Ascending aorta (tissue), 2 donors: Measurements from ENCODE around the gene ADA. TPM values are rescaled to one million over a fixed set of nuclear protein-coding genes. Genes with fewer than 3 reads are reported as not detected.

Source experiments
- DNase-seq, 2 donors: peaks; one replicate each; pipeline ENCODE4 v3.0.0-alpha.2; 2019; ENCODE audit warnings: low spot score in 2 of 2
- H3K27ac ChIP-seq, 2 donors: fragments of 200-600 bp; sonication (generic); one replicate each; pipeline ENCODE4 v1.5.1; 2016 to 2017; ENCODE audit warnings: mild to moderate bottlenecking in 1 of 2
- H3K27me3 ChIP-seq: fragments of 200-600 bp; sonication (generic); one replicate; pipeline ENCODE4 v1.5.1; 2017
- H3K36me3 ChIP-seq, 2 donors: fragments of 200-600 bp; sonication (generic); one replicate each; pipeline ENCODE4 v1.5.1; 2016
- H3K4me1 ChIP-seq, 2 donors: fragments of 200-600 bp; sonication (generic); one replicate each; pipeline ENCODE4 v1.5.1; 2016 to 2017; ENCODE audit warnings: mild to moderate bottlenecking in 1 of 2
- H3K4me3 ChIP-seq, 2 donors: fragments of 200-600 bp; sonication (generic); one replicate each; pipeline ENCODE4 v1.5.1; 2016 to 2017; ENCODE audit warnings: mild to moderate bottlenecking in 1 of 2
- H3K9me3 ChIP-seq, 2 donors: fragments of 200-600 bp; sonication (generic); one replicate each; pipeline ENCODE4 v1.5.1; 2016
- CTCF ChIP-seq, 3 experiments: fragments of 200-600 bp in 2 of 3; fragments of 450-650 bp in 1 of 3; sonication (generic) in 2 of 3; IDR thresholded peaks; one replicate each; pipeline ENCODE4 v1.5.1; 2016 to 2019; ENCODE audit warnings: antibody characterized with exemption in 3 of 3, mild to moderate bottlenecking in 1 of 3, moderate library complexity in 1 of 3
- intact Hi-C: fragments of 100-400 bp; cut with DNase I; formaldehyde crosslinking; loops from one replicate; pipeline ENCODE4 v1.15.1; 2023
- total RNA-seq: library from RNA; depleted of rRNA; stranded (reverse); fragments of >200 nt; gene quantifications from one replicate; pipeline ENCODE4 v1.1.0, GENCODE V29; 2016

The ADA gene
- total RNA-seq, 1 donor from 2014 or later = 0.75 TPM

- Histone ChIP-seq H3K9me3 (no peaks in the 10 kb centered on the region), H3K36me3 (no peaks in the 10 kb centered on the region), H3K27me3 (no peaks in the 10 kb centered on the region), H3K4me3 (no peak overlapping the region), H3K4me1 (no peaks in the 10 kb centered on the region), H3K27ac (no peak overlapping the region)
- no peak for TF ChIP-seq CTCF (IDR thresholded peaks at IDR 0.05)
- intact Hi-C loops = no loop called here
- DNase-seq = no peak
Measured at GRCh38 chr20:44666066-44666465, 14.6 kb upstream of the ADA start.

- Histone ChIP-seq H3K9me3 (no peaks in the 10 kb centered on the region), H3K36me3 (no peaks in the 10 kb centered on the region), H3K27ac (no peak overlapping the region), H3K4me1 (no peaks in the 10 kb centered on the region), H3K4me3 (no peak overlapping the region), H3K27me3 (no peaks in the 10 kb centered on the region)
- no peak for DNase-seq
- no peak for TF ChIP-seq CTCF (IDR thresholded peaks at IDR 0.05)
- intact Hi-C loops = no loop called here
Measured at GRCh38 chr20:44664131-44664530, 12.6 kb upstream of the ADA start.

- no peaks in the 10 kb centered on the region for H3K27me3 ChIP-seq
- TF ChIP-seq CTCF (IDR thresholded peaks at IDR 0.05) = no peak
- no peak overlapping the region for H3K4me3 ChIP-seq
- H3K9me3 ChIP-seq = no peaks in the 10 kb centered on the region
- no peaks in the 10 kb centered on the region for H3K36me3 ChIP-seq
- H3K27ac ChIP-seq = no peak overlapping the region
- intact Hi-C loops = no loop called here
- H3K4me1 ChIP-seq = no peaks in the 10 kb centered on the region
- no peak for DNase-seq
Measured at GRCh38 chr20:44662261-44662660, 10.8 kb upstream of the ADA start.

- H3K4me1 ChIP-seq = no peaks in the 10 kb centered on the region
- no peak overlapping the region for H3K4me3 ChIP-seq
- no peaks in the 10 kb centered on the region for H3K27me3 ChIP-seq
- H3K9me3 ChIP-seq = no peaks in the 10 kb centered on the region
- no peak for DNase-seq
- no peaks in the 10 kb centered on the region for H3K36me3 ChIP-seq
- intact Hi-C loops = no loop called here
- no peak overlapping the region for H3K27ac ChIP-seq
- no peak for TF ChIP-seq CTCF (IDR thresholded peaks at IDR 0.05)
Measured at GRCh38 chr20:44660581-44660980, 9.1 kb upstream of the ADA start.

GRCh38 chr20:44659931-44660330 is 8.4 kb upstream of the ADA start:
- H3K9me3 ChIP-seq = no peaks in the 10 kb centered on the region
- no peaks in the 10 kb centered on the region for H3K27me3 ChIP-seq
- TF ChIP-seq CTCF (IDR thresholded peaks at IDR 0.05) = no peak
- intact Hi-C loops = no loop called here
- no peak for DNase-seq
- no peak overlapping the region for H3K27ac ChIP-seq
- H3K36me3 ChIP-seq = no peaks in the 10 kb centered on the region
- H3K4me1 ChIP-seq = no peaks in the 10 kb centered on the region
- H3K4me3 ChIP-seq = no peak overlapping the region

GRCh38 chr20:44658810-44659209 is 7.3 kb upstream of the ADA start:
- Histone ChIP-seq H3K27ac (no peak overlapping the region), H3K36me3 (no peaks in the 10 kb centered on the region), H3K27me3 (no peaks in the 10 kb centered on the region), H3K9me3 (no peaks in the 10 kb centered on the region), H3K4me3 (no peak overlapping the region), H3K4me1 (no peaks in the 10 kb centered on the region)
- DNase-seq = no peak
- intact Hi-C loops = no loop called here
- TF ChIP-seq CTCF (IDR thresholded peaks at IDR 0.05) = no peak
